ENCODE results near the gene PRLR. TPM values are rescaled to one million over a fixed set of nuclear protein-coding genes. Genes with fewer than 3 reads are reported as not detected.
"Not testable (repeated sequence)": the region's sequence is repeated elsewhere in the genome, so short reads cannot be mapped to it uniquely, and the experiment has no call there.

The PRLR gene
- total RNA-seq, 2 donors from 2014 or later = 0.73 to 2.1 TPM

DNA sequence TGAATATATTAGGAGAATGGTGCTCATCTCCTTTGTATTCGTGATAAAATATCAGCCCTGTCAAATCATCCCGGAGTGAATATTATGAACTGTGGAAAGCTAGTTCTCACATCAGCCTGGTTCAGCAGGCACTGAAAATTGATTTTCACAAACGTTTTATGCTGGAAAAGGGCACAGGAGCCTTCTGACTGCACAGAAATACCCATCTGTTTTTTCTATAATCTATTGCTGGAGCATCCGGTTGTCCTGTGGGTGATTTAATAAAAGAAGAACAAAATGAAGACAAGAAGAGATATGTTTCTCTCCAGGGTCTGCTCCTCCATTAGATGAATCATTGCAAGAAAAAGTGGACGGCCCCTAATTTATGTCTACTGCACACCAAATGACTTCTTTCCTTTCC, 85.3 kb downstream of the PRLR start:
- DNase-seq (no peak), ATAC-seq (no peak)
- intact Hi-C loops (cut with DNase I) = no loop called here

DNA sequence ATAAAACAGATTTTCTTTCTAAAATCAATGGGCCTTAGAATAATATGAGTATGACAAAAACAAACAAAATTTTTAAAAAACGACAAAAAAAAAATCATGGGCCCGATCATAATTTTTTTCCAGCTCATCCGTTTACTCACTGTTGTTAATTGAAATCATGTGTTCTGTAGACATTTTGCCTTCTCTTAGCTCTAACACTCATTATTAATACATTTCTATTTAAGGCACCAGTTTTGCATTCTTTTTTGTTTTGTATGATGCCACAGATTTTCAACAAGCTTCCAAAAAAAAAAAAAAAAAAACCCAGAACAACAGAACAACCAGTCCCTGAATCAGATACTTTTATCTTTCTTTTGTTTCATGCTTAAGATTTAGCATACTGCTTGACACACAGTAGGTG, 86.4 kb downstream of the PRLR start:
- intact Hi-C loops (cut with DNase I) = no loop called here
- DNase-seq (no peak), ATAC-seq (no peak)

DNA sequence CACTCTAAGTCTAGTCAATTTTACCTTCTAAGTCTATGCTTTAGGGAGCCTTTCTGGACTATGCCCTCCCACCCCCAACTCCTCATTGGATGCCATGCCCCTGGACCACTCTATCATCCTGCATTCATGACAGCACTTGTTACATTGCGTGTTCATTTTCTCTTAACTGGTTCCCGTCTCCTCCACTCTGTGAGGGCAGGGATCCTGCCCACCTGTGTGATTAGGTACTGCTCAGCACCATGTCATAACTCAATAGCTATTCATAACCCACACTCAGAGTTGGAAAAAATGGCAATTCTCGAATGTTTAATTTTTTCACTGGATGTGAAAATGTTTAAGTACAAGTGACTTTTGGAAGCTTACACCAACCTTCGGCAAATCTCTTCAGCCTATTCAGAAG, 88.5 kb downstream of the PRLR start:
- ATAC-seq (no peak), DNase-seq (no peak)
- intact Hi-C loops (cut with DNase I) = no loop called here

DNA sequence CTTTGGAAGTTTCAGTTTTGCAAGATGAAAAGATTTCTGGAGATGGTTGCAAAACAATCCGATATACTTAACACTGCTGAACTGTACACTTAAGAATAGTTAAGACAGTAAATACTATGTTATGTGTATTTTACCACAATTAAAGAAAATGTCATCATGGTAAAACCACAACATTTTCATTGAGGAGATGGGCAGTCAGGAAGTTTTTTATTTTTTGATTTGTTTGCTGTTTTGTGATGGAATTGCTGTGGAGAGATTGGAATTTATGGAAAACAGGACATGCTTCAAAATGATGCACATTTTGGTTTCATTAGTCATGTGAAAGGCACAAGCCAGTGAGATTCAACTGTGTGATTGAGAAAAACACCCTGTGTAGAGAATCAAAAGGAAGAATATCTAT, 92.1 kb downstream of the PRLR start:
- intact Hi-C loops (cut with DNase I) = no loop called here
- ATAC-seq (no peak), DNase-seq (no peak)

DNA sequence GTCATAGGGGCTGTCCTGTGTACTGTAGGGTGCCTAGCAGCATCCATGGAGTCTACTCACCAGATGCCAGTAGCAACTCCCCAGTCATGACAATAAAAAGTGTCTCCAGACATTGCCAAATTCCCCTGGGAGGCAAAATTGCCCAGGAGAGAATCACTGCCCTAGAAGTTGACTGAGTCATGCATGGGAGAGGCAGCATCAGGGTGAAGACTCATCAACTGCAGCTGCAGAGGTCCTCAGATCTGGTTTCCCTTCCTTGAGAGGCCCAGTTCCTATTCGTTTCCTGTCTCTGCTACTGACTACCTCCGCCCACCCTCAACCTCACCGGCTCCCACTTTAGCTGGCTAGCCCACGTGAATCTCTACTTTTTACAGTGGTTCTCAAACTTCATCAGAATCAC, 93.9 kb downstream of the PRLR start:
- DNase-seq (no peak), ATAC-seq (peak in 1 of 2 donors; percentile 65)
- intact Hi-C loops (cut with DNase I) = no loop called here

DNA sequence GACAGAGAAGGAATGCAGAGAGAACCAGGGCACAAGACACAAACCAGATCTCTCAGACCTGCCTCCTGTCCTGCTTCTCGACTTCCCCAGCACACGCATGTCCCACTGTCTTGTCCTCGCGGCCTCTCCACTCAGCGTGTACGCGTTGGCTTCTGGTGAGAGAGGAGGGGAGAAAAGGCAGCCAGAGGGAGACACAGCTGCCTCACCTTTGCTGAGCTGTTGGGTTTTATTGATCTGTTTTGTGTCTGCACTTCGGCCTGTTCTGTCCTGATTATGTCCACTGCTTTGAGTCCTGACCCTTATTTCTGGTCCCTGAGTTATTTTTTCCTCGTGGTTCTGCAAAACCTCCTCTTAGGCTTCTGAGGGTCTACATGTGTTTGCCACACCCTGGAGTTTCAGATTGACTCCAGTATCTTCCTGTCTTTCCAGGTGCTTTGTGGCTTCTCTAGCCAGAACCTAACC, 95.0 kb downstream of the PRLR start:
- intact Hi-C loops (cut with DNase I) = no loop called here
- no peak for ATAC-seq

DNA sequence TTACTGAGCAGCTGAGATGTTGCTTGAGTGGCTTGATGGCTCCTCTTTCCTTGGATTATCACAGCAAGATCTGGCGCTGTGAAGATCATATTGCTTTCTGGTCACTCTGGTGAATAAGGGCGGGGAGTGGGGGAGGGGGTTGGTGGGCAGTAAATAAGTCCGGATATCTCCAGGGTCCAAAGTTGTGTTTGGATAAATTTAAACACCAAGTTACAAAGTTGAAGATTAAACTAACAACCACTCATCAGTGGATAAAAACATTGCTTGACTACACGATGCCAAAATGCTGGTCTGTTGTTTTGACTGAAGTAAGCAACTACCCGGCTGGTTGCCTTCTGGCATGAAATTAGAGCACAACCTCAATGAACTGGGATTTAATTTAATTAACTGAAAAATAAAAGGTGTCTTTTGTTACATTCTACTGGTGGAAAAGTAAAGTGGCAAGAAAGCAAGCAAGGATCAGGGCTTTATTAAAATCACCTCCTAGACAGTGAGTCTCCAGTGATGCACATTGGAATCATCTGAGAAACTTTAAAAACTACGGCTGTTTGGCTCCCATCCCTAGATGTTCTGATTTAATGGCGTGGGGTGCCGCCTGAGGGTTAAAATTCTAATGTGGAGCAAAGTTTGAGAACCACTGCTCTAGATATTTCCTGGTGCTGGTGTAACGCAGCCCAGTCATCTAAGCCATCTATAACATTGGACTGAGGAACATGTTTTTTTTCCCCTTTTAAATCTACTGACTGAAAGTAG, 95.8 kb downstream of the PRLR start:
- DNase-seq (no peak), ATAC-seq (no peak)
- intact Hi-C loops (cut with DNase I) = no loop called here

More for the DNA sequence above, 95.0 kb downstream of the PRLR start:
- no peak for DNase-seq

DNA sequence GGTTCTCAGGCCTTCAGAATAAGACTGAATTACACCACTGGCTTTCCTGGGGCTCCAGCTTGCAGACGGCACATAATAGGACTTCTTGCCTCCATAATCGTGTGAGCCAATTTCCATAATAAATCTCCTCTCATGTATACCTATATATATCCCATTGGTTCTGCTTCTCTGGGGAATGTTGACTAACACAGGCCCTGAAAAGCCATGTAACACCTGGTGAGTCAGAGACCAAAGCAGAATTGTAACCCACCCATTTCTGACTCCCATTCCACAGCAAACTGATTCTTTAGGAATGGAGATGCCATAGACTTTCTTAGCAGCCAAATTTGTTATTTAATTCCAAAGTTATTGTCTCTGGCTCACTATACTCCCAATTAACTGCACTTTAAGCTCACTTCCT, 97.1 kb downstream of the PRLR start:
- no peak for ATAC-seq
- DNase-seq = no peak
- intact Hi-C loops (cut with DNase I) = no loop called here

DNA sequence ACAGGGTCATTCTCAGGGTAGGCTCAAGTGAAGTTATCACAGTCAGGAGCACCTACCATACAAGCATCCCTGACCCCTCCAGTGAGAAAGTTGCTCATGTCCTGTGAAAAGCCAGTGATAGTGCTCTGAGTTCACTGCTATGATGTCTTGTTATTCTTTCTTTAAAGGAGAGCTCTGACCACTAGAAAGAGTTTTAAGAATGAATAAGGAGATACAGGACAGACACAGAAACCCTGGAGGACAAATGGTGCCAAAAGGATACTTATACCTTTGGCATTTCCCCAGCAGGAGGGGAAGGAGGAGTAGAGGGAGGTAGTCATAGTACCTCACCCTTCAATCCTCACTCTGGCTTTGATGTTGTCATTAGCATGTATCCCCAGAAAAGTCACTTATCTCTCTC, 98.6 kb downstream of the PRLR start:
- intact Hi-C loops (cut with DNase I) = no loop called here
- ATAC-seq = no peak
- DNase-seq = no peak

DNA sequence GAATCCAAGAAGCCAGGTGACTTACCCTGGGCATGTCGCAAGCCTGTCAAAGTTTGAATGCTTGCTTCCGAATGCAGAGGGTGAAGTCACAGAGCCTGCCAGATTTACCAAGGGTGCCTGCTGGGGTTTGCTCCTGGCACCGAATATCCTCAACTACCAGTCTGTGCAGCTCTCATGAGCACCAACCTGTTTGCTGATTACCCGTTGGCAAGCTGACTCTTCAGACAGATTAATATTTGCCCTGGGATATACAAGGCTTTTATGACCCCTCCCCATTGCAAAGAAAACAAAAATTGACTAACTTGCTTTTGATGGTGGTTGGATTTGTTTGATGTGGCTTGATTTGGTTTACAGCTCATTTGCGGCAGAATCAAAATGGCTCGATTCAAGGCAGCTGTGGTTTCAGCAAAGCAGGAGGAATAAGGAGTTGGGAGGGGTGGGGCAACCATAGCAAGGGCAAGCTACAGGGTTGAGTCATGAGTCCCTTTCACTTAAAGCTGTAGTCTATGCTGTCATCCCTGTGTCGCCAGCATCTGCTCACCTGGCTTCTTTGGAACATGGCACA, 100.3 kb downstream of the PRLR start:
- DNase-seq = no peak
- ATAC-seq = peak in 1 of 2 donors; percentile 44
- intact Hi-C loops (cut with DNase I) = no loop called here

DNA sequence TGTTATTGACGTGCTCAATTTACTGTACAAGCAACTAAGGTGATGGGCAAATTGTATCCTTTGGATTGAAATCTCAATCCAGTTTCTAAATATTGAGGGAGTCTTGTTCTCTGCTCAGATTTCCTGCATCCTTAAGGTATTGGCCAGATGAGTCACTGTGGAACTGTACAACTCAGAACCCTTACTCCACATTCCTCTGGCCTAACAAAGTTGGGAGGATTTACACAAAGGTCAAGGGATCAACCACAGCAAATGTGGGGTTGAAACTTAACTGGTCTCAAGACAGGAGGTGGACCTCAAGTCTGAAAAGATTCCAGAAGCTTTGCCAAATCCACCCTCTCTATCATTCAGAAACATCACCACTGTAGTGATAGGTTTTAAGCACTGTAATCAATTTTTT, 101.0 kb downstream of the PRLR start:
- intact Hi-C loops (cut with DNase I) = no loop called here

DNA sequence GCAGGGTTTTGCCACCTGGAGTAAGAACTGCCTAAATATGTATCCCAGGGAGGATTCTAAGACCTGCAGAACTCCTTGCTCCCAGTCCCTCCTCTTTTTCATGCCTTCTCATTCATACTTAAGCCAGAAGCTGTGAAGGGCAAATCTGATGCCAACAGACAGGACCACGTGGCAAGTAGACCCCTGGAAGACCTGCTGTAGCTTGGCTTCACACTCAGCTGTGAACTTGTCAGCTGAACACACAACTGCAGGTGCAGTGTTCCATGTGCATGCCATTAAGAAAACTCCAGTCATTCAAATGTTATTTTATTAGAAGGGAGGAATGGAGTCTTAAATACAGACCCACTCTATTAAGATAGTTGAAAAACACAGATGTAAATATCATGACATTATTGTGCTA, 103.3 kb downstream of the PRLR start:
- intact Hi-C loops (cut with DNase I) = no loop called here
- no peak for DNase-seq
- ATAC-seq = no peak

More for the DNA sequence above, 101.0 kb downstream of the PRLR start:
- ATAC-seq (peak in 1 of 2 donors; percentile 92), DNase-seq (no peak)

DNA sequence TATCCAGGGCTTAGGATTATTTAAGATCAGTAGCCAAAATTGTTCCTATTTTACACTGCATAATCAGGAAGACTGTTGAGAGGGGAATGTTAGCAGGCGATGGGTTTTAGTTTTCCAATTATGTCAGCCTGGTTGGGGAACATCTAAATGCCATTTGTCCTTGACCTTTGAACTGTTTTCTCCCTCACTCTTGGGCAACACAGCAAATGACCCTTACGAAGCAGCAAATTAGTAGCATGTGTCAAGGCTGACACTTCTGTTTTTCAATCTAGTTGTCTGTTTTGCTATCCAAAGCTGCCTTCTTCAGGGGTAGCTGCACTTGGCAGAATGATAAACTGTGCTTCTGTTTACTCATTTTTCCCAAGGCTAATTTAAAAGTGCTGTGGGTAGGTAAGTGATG, 104.5 kb downstream of the PRLR start:
- DNase-seq (no peak), ATAC-seq (no peak)
- intact Hi-C loops (cut with DNase I) = no loop called here

DNA sequence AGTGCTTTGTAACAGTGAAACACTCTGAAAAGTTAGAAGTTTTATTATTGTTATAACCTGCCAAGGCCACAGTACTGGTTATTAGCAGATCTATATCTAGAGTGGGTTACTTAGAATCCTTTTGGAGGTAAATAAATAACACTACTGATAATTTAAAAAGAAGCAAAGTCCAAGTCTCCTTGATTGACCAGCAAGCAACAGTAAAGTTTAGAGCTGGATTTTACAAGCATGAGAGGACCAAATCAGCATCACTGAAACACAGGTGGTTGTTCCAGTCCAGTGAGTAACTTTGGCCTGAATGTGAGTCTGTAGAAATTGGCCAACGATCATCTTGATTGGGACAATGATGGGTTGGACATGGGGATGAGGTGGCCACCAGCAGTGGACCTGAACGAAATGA, 105.4 kb downstream of the PRLR start:
- intact Hi-C loops (cut with DNase I) = no loop called here
- DNase-seq = no peak
- ATAC-seq = no peak

DNA sequence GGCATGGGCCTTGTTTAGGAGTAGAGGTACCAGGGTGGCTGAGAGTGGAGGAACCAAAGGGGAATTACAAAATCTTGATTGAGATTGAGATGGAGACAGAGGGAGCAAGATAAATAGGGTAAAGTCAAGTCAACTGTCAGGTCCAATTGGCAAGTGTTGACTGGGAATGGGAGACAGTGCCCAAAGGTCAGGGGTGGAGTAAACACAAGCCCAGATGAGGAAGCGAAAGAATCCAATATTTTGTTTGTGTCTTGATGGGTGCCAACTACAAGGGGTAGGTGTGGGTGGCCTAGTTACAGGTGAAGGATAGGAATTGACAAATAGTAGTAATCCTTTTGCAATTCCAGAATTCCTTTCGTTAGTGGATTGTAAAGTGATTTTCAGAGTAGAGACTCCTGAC, 107.5 kb downstream of the PRLR start:
- DNase-seq = no peak
- intact Hi-C loops (cut with DNase I) = no loop called here
- no peak for ATAC-seq

DNA sequence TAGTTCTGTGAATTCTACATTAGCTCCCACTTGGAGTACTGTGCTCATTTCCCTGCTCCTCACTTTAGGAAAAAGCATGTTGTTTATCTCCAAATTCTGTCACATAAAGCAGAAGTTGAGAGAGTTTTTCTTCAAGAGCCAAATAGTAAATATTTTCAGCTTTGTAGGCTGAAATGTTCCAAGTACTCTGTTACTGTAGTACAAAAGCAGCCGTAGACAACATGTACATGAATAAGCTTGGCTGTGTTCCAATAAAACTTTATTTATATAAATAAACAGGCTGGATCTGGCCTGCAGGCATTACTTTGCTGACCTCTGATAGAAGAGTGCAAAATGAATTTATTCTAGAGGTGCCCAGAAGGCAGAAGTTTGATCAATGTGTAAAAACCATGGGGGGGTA, 109.6 kb downstream of the PRLR start:
- intact Hi-C loops (cut with DNase I) = no loop called here
- DNase-seq = no peak
- no peak for ATAC-seq

DNA sequence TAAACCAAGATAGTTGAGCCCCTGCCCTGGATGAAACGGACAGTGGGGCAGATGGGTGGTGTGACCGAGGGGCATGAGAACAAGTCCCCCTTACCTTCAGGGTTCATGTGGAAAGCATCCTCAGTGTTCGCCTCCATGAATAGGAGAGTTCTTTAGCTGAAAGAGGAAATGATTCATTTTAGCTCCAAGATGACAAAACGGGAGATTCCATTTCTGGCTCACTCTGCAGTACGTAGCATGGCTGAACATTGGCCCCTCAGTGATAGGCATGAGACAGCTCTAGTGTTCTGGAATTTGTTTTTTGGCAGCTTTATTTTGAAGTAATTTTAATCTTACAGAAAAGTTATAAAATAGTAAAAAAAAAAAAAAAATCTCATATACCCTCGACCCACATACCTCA, 112.3 kb downstream of the PRLR start:
- no peak for DNase-seq
- peak in 1 of 2 donors; percentile 55 for ATAC-seq
- intact Hi-C loops (cut with DNase I) = no loop called here

DNA sequence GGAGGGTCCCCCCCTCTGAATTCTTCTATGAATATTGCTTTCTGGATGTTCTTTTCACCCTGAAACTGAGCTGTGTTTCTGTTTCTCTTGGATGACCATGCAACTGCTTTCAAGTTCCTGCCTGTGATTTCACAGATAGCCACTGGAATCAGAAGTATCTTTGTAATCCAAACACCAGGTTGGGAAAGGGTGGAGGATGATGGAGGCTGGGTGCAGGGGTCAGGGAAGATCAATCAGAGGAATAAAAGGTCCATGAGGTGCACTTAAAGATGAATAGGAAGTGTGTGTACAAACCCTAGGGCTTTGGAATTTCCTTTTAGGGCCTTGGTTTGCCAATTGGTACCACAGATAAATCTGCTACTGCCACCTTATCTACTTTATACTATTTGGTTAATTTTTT, 114.4 kb downstream of the PRLR start:
- intact Hi-C loops (cut with DNase I) = no loop called here
- DNase-seq (no peak), ATAC-seq (no peak)

DNA sequence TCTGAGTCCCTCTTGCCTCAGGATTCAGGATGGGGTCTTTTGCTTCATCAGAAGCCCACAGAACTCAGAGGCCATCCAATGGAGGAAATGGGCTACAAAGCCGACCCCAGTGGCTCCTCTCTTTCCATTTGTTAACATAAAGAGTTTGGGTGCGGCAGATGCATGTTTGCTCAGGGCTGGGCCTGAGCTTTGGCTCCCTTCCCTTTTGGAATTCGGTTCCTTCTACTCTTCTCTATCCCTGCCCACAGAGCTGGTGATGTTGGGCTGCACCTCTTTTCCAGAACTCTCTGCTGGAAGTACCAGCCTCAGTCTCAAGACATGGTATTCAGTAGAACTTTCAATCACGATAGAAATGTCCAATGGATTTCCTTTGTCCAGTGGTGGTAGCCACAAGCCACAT, 115.6 kb downstream of the PRLR start:
- intact Hi-C loops (cut with DNase I) = no loop called here
- ATAC-seq (no peak), DNase-seq (no peak)

DNA sequence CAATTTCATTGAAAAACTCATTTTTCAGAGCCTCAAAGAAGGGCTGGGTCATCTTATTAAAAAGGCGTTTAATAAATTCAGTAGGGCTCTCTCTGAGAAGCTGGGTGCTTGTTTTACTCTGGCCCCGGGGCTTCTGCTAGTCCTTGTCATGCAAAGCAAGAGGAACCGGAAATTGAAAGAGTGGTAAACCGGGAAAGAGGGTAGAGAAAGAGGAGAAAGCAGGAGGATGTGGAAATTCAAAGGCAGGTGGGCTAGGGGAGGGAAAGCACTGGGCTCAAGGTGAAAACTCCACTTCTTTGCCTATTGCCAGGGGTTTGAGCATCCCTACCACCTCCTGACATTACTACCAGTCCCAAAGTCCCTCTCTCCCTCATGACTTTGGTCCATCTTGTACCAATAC, 118.0 kb downstream of the PRLR start:
- ATAC-seq = no peak
- intact Hi-C loops (cut with DNase I) = no loop called here
- no peak for DNase-seq

DNA sequence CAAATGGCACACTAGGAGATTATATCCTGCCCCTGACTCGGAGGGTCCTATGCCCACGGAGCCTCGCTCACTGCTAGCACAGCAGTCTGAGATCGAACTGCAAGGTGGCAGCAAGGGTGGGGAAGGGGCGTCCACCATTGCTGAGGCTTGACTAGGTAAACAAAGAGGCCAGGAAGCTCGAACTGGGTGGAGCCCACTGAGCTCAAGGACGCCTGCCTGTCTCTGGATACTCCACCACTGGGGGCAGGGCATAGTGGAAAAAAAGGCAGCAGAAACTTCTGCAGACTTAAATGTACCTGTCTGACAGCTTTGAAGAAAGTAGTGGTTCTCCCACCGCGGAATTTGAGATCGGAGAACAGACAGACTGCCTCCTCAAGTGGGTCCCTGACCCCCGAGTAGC, 125.7 kb downstream of the PRLR start:
- ATAC-seq; DNase-seq; intact Hi-C loops (cut with DNase I): not testable (repeated sequence)
